Upper lobe of left lung (tissue), 6 donors: ENCODE results near the gene S1PR3. TPM values are rescaled to one million over a fixed set of nuclear protein-coding genes. Genes with fewer than 3 reads are reported as not detected.

ENCODE experiments used
- ATAC-seq, 2 donors: fragments of 200-7000 bp; cut with Tn5 transposase; one replicate each; pipeline ENCODE4 v1.9.1; 2022; ENCODE audit warnings: mild to moderate bottlenecking in 2 of 2, moderate library complexity in 2 of 2; ENCODE audit not compliant: low FRiP score in 2 of 2
- DNase-seq, 2 donors: peaks; one replicate each; pipeline ENCODE4 v3.0.0-alpha.2; 2019 to 2020
- H3K27ac ChIP-seq, 4 donors: fragments of 200-600 bp; sonication (generic); one replicate each; pipeline ENCODE4 v1.5.1; 2016 to 2019
- H3K27me3 ChIP-seq, 4 donors: fragments of 200-600 bp; sonication (generic); one replicate each; pipeline ENCODE4 v1.5.1; 2017 to 2019
- H3K36me3 ChIP-seq, 4 donors: fragments of 200-600 bp; sonication (generic); one replicate each; pipeline ENCODE4 v1.5.1; 2016 to 2019
- H3K4me1 ChIP-seq, 4 donors: fragments of 200-600 bp; sonication (generic); one replicate each; pipeline ENCODE4 v1.5.1; 2018 to 2019
- H3K4me3 ChIP-seq, 4 donors: fragments of 200-600 bp; sonication (generic); one replicate each; pipeline ENCODE4 v1.5.1; 2017 to 2019; ENCODE audit warnings: mild to moderate bottlenecking in 2 of 4, moderate library complexity in 1 of 4
- H3K9me3 ChIP-seq, 4 donors: fragments of 200-600 bp; sonication (generic); one replicate each; pipeline ENCODE4 v1.5.1; 2018 to 2019
- CTCF ChIP-seq, 6 experiments: fragments of 450-650 bp in 4 of 6; fragments of 200-600 bp in 2 of 6; sonication (generic) in 2 of 6; IDR thresholded peaks; one replicate each; pipeline ENCODE4 v1.5.1; 2016 to 2019; ENCODE audit warnings: antibody characterized with exemption in 6 of 6
- EP300 ChIP-seq, 4 donors: sonication (generic); formaldehyde crosslinking; IDR thresholded peaks; one replicate each; pipeline ENCODE4 v1.5.1; 2017; ENCODE audit warnings: antibody characterized with exemption in 4 of 4, control low read depth in 2 of 4
- POLR2A ChIP-seq, 4 donors: fragments of 450-650 bp; IDR thresholded peaks; one replicate each; pipeline ENCODE4 v1.5.1; 2016 to 2017; ENCODE audit warnings: antibody characterized with exemption in 4 of 4, mild to moderate bottlenecking in 2 of 4
- POLR2AphosphoS5 ChIP-seq, 2 donors: sonication (generic); formaldehyde crosslinking; IDR thresholded peaks; one replicate each; pipeline ENCODE4 v1.5.1; 2017; ENCODE audit warnings: antibody characterized with exemption in 2 of 2
- WGBS, 2 donors: methylation state at CpG; one replicate each; pipeline ENCODE4 v1.1.5; 2017 to 2018; 5-methylcytosine and 5-hydroxymethylcytosine counted together
- total RNA-seq, 6 donors: library from RNA; depleted of rRNA in 4 of 6; stranded (reverse); fragments of >200 nt in 4 of 6; gene quantifications; one replicate each; pipeline versions ENCODE4 v1.1.0 to v1.2.1, GENCODE V29; 2016 to 2021
- donor health status: DM: no; HTN: no; CAD: no; lungs with moderate emphysema.
- donor health status: DM: no; HTN: yes; CAD: no; lungs with severe emphysema.

The S1PR3 gene
- total RNA-seq, 6 donors from 2014 or later = 3.3 to 13.6 (median 5.4) TPM

- no peak overlapping the region for H3K27ac ChIP-seq
- 77 to 87% methylated on average over 9 of the region's 9 CpGs for WGBS, 2 donors
- H3K27me3 ChIP-seq = no peaks in the 10 kb centered on the region
- peaks cover 0 to 2% (median 0%) of the 10 kb centered on the region in 4 donors for H3K4me1 ChIP-seq
- TF ChIP-seq POLR2A (IDR thresholded peaks at IDR 0.05) (no peak), POLR2AphosphoS5 (IDR thresholded peaks at IDR 0.05) (no peak), CTCF (IDR thresholded peaks at IDR 0.05) (no peak), EP300 (IDR thresholded peaks at IDR 0.05) (no peak)
- no peak for DNase-seq
- H3K36me3 ChIP-seq = no peaks in the 10 kb centered on the region
- no peaks in the 10 kb centered on the region for H3K9me3 ChIP-seq
- ATAC-seq = no peak
- H3K4me3 ChIP-seq = no peak overlapping the region
Observed at GRCh38 chr9:89042984-89043383, 51.7 kb downstream of the S1PR3 start.

GRCh38 chr9:89044104-89044503 is 52.8 kb downstream of the S1PR3 start:
- TF ChIP-seq EP300 (IDR thresholded peaks at IDR 0.05) (no peak), CTCF (IDR thresholded peaks at IDR 0.05) (no peak), POLR2A (IDR thresholded peaks at IDR 0.05) (no peak), POLR2AphosphoS5 (IDR thresholded peaks at IDR 0.05) (no peak)
- Histone ChIP-seq H3K27me3 (no peaks in the 10 kb centered on the region), H3K27ac (no peak overlapping the region), H3K9me3 (no peaks in the 10 kb centered on the region), H3K4me1 (no peaks in the 10 kb centered on the region), H3K4me3 (no peak overlapping the region), H3K36me3 (no peaks in the 10 kb centered on the region)
- ATAC-seq = no peak
- 83 to 93% methylated on average over 2 of the region's 2 CpGs for WGBS, 2 donors
- no peak for DNase-seq

GRCh38 chr9:89044881-89045280 is 53.6 kb downstream of the S1PR3 start:
- ATAC-seq (no peak), DNase-seq (no peak)
- TF ChIP-seq POLR2AphosphoS5 (IDR thresholded peaks at IDR 0.05) = no peak
- no peak for TF ChIP-seq CTCF (IDR thresholded peaks at IDR 0.05)
- TF ChIP-seq EP300 (IDR thresholded peaks at IDR 0.05) = no peak
- no peak overlapping the region for H3K4me3 ChIP-seq
- H3K9me3 ChIP-seq = no peaks in the 10 kb centered on the region
- no peaks in the 10 kb centered on the region for H3K36me3 ChIP-seq
- no peaks in the 10 kb centered on the region for H3K27me3 ChIP-seq
- WGBS, 2 donors = 73 to 85% methylated on average over 4 of the region's 4 CpGs
- no peaks in the 10 kb centered on the region for H3K4me1 ChIP-seq
- H3K27ac ChIP-seq = no peak overlapping the region

GRCh38 chr9:89046832-89047231 is 55.6 kb downstream of the S1PR3 start:
- no peaks in the 10 kb centered on the region for H3K9me3 ChIP-seq
- ATAC-seq (peak in 1 of 2 donors; percentile 74), DNase-seq (no peak)
- H3K27me3 ChIP-seq = no peaks in the 10 kb centered on the region
- no peaks in the 10 kb centered on the region for H3K4me1 ChIP-seq
- H3K36me3 ChIP-seq = no peaks in the 10 kb centered on the region
- 87 to 91% methylated on average over 2 of the region's 2 CpGs for WGBS, 2 donors
- H3K4me3 ChIP-seq = no peak overlapping the region
- H3K27ac ChIP-seq = no peak overlapping the region
- TF ChIP-seq CTCF (IDR thresholded peaks at IDR 0.05) (no peak), EP300 (IDR thresholded peaks at IDR 0.05) (no peak), POLR2A (IDR thresholded peaks at IDR 0.05) (no peak), POLR2AphosphoS5 (IDR thresholded peaks at IDR 0.05) (no peak)

GRCh38 chr9:89047667-89048066 is 56.4 kb downstream of the S1PR3 start:
- no peak for TF ChIP-seq POLR2AphosphoS5 (IDR thresholded peaks at IDR 0.05)
- no peak for TF ChIP-seq EP300 (IDR thresholded peaks at IDR 0.05)
- TF ChIP-seq POLR2A (IDR thresholded peaks at IDR 0.05) = no peak
- no peak for TF ChIP-seq CTCF (IDR thresholded peaks at IDR 0.05)
- 57 to 85% methylated on average over 4 of the region's 4 CpGs for WGBS, 2 donors
- Histone ChIP-seq H3K36me3 (no peaks in the 10 kb centered on the region), H3K9me3 (no peaks in the 10 kb centered on the region), H3K4me3 (no peak overlapping the region), H3K27me3 (no peaks in the 10 kb centered on the region), H3K4me1 (no peaks in the 10 kb centered on the region), H3K27ac (no peak overlapping the region)
- ATAC-seq (no peak), DNase-seq (no peak)
